GM19043 (cell line): ENCODE results near the gene ROBO3.

Experiments used
- ATAC-seq: cut with Tn5 transposase; IDR thresholded peaks from one replicate; pipeline ENCODE4 v1.9.1; 2021; ENCODE audit warnings: low read depth; ENCODE audit not compliant: unreplicated experiment

ROBO3 gene

DNA sequence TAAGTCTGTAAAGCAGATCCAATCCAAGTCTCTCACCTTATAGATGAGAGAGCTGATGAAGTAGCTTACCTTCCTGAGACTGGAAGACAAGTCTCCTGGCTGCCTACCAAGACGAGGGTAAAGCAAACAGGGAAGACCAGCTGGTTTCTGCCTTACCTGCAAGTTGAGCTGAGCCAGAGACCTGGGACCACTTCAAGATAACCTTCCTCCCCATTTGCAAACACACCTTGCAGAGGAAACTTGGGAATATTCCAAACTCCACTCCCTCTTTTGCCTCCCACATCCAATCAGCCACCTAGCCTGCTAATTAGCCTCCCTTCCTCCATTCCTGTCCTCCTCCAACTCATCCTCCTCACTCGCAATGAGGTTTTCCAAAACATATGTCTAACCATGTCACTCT lies 23.4 kb upstream of the ROBO3 start:
- no peak for ATAC-seq

DNA sequence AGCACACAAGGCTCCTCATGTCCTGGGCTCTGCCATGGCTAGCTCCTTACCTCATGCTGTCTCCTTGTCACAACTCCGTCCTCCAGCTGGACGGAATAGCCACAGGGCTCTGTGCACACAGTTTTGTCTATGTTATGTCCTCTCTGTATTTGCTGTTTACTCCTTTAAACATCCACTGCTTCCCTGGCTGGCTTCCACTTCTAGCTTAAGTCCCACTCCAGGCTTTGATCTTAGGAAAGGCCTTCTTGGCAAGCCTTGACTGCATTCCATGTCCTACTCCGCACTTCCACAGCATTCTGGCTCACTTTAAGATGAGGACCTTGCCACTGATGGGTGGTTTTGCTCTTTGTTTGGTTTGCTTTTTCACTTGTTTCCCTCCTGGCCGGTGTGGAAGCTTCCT lies 22.9 kb upstream of the ROBO3 start:
- no peak for ATAC-seq

DNA sequence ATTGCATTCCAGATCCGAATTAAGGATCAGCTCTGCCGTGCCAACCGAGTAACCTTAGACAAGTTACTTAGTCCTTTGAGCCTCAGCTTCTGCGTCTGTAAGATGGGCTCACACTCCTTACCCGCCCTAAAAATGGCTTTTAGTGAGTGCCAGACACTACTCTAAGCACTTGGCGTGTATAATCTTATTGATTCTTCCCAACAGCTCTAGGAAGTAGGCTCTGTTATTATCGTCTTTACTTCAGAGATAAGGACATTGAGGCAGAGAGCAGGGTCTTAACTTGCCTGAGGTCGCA lies 21.7 kb upstream of the ROBO3 start:
- ATAC-seq = no peak

DNA sequence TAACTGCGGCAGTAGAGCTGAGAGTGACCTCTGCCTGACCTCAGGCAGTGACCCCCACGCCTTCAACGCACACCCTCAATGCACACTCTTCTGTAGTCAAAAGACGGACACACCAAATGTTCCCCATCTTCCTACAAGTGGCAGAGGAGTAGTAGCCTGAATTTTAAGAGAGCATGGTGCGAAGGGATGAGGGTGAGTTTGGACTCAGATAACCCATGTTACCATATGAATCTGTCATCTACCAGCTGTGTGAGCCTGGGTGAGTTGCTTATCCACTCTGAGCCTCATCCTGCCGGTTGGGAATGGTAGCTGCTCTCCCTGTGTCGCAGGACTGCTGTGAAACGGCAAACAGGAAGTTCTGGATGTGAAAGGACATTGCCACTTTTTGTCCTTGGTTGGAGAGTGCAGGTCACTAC lies 20.6 kb upstream of the ROBO3 start:
- ATAC-seq = no peak

DNA sequence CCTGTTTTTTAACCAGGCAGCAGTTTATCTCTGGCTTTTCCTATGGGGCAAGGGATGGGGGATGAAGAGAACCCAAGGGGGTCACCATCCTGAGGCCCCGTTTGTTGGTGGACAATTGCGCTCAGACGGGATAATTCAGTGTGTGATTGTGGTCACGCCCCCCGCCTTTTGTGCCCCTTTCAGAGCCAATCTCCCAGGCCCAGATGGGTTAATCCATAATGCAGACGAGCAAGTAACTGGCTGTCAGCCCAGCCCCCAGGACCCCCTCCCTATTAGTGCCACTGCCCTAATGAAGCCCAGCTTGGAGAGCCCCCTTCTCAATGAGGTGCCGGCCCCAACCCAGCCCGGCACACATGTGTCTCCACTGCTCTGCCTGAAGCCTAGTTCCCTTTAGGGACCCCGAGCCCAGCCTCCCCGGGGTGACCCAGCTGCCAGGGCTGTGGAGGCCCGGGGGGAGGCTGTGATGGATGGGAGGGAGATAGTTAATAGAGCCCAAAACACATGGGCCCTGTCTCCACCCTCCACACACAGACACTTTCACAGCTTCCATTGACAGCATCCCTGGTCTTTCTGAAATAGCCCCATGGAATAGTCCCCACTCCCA lies 19.1 kb upstream of the ROBO3 start:
- no peak for ATAC-seq

DNA sequence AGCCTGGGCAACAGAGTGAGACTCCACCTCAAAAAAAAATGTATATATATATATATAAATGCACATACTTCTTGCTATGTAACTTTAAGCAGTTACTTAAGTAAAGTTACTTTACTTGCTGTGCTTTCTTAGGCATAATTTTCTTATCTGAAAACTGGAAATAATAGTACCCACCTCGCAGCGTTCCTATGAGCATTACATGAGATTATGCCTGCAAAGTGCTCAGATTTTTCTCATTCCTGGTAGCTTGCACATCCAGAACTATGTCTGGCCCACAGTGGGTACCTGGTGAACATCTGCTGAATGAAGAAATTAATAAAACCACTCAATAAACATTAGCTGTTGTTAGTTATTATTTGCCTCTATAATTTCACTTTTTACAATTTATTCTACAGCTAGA lies 6.1 kb upstream of the ROBO3 start:
- no peak for ATAC-seq

DNA sequence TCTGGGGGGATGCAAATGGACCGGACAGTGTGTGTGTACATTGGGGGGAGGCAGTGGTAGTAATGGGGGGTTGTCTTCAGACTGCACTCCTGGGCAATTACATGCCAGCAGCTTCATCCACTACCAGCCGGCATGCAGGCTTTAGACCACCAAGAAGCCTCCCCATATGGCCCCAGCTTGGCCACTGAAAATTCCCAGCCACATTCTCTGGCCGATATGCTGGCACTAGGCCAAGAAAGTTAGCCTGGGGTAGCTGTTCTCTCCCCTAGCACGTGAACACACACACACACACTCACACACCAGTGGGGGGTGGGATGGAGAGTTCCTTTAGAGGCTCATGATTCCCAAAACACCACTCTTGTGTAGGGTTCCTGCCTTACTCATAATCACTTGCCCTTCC lies 3.6 kb upstream of the ROBO3 start:
- ATAC-seq = no peak

DNA sequence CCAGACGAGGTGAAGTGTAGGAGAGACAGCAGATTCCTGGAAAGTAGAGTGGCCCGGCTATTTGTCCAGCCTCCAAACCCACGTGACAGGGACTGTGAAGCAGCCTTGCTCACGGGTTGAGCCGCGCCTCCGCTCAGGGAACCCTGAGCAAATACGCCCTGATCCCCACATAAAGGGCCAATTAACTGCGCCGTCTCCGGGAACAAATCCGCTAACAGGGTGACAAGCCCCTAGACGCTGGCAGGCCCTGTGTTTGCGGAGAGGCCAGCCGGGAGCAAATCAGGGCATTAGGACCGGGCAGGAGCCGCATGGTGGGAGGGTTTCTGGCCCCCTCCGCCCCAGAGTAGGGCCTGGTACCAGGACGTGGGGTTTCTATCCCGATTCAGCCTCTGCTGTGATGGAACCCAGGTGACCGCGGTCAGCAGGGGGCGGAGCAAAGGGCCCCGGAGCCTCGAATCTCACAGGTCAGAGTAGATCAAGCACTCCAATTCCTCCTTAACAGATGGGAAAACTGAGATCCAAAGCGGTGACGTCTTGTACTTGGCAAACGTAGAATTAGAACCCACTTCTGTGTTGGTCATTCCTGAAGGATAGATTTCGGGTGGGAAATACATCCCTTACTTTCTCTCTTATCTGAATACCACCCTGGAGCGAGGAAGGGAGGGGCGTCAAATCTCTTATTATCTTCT lies 2.0 kb upstream of the ROBO3 start:
- ATAC-seq = no peak

DNA sequence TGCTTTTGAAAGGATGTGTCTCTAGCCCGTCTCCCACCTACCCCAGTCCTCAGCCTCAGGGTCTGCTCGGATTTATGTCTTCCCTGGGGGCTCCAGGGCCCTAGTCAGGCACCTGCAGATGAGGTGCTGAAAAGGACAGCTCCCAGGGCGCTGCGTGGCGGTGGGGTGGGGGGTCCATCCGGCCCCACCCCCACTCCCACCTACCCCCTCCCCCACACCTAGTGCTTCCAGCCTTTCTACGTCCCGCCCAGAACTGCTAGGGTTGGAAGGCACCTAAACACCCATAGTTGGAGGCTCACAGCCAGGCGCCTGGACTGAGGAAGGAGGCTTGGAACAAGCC lies 1.4 kb upstream of the ROBO3 start:
- ATAC-seq = no peak

DNA sequence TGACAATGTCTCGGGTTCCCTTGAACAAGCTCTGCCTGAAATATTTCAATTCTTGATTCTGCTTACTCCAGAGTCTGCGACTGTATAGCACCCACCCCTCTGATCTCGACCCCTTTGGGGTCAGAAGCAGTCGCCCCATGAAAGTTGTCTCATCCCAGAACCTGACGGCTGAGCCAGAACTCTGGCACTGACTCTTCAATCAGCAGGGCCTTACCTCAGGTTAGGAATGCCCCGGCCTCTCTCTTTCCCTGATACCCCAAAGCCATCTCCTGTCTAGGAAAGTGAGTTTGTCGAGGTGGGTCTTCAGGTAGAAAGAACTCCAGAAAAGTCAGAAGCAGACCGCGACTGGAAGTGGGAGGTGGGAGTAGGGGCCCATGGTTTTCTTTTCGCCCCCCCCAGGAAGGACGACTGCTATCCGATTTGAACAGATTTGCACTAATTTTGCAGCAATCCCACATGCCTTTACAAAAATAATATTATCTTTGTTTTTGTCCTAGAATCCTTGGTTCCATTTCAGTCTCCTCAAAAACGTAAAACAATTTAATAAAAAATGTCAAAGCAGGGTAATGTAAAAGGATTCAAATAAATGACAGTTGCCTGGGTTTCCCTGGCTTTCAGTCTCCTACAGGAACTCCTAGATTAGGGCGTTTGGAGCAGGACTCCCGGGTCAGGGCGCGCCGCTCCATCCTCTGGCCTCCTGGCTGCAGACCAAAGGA lies 898 bp upstream of the ROBO3 start:
- ATAC-seq = no peak

DNA sequence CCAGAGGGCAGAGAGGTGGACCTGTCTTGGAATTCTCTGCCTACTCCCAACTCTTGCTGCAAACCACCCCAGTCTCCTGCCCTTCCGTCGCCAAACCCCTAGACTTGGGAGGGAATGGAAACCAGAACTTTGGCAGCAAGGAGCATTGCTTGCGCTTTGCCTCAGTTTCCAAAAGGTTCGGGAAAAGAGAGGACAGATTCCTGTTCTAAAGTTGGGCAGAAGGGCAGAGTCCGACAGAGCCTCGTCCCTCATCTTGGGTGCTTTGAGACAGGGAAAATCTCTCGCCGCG lies 396 bp upstream of the ROBO3 start:
- no peak for ATAC-seq

DNA sequence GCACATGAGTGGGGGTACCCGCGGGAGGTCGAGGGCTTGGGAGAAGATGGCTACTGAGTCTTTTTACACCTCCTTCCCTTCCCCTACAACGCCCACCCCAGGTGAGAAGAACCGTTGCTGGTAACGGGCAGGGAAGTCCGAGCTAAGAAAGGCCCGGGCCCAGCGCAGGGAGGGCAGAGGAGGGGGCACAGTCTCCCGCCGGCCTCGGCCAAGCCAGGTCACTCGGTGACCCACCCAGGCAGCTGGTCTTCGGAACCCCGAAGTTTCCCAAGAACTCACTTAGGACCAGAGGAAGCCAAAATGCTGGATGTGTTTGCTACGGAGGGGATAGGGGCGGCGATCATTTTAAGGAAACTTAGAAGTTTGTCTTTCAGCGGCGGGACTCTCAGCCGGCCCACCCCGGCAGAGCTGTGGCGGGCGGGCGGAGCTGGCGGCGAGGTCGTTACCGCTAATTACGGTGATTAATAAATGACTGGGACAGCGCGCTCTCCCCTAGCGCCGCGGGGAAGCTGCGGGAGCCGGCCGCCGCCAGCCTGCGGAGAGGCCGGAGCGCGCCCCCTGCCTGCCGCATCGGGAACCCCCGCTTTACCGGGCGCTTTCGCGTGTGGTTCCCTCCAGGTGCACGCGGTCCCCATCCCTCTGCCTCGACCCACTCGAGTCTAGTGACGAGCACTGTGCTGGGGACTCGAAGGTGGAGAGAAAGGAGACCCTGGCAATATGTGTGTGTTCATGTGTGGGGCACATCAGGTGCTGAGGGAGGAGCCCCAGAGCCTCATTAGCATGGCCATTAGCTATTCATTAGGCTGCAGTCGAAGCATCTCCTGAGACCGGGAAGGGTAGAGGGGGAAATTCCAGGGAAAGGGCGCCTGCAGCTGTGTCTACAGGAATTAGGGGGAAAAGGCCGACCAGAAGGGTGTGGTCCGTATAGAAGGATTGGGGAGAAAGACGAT lies 945 bp downstream of the ROBO3 start:
- no peak for ATAC-seq

DNA sequence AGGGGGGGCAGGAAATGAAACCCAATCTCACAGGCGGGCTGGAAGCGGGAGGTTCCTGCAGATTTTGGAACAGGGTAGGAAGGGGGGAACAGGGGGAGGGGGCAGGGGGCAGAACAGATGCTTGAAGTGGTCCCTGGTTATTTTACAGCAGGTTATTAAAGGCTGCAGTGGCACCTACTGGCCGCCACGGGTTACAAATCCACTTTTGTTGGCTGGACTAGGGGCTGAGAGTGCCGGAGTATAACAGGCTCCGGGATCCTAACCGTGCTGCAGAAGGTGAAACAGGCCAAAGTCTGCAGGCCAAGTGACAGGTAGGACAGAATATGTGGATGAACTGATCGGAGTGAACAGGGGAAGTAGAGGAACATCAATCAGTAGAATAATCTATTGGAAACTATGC lies 2.5 kb downstream of the ROBO3 start:
- no peak for ATAC-seq

DNA sequence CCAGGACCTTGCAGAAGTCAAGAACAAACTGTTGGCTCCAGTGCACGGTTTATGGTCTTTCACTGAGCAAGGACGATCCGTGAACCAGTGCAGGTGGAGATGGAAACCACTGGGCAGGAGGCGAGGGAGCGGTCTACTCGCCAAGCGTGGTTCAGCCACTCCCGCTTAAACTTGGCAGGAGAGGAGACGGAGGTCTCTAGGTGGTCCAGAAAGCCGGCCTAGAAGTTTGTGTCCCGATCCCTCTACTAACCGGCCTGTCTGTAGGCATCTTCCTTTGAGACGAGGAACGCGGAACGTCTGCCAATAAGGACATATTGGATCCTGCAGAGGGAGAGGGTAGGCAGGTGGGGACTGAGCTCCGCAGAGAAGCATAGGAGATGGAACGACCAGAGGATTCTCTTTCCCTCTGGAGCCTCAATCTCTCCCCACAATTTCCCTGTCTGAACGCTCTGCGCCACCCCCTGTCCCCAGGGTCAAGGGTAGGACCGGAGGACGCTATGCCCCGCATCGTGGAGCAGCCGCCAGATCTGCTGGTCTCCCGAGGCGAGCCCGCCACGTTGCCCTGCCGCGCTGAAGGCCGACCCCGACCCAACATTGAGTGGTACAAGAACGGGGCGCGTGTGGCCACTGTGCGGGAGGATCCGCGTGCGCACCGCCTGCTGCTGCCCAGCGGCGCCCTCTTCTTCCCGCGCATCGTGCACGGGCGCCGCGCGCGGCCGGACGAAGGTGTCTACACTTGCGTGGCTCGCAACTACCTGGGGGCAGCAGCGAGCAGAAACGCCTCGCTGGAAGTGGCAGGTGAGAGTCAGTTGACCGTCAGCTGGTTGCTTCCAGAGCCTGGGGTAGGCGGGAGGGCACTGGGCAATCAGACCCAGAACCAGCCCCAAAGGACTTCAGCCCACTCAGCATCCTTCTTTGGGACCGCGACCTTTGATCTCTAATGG lies 3.4 kb downstream of the ROBO3 start:
- ATAC-seq = no peak

DNA sequence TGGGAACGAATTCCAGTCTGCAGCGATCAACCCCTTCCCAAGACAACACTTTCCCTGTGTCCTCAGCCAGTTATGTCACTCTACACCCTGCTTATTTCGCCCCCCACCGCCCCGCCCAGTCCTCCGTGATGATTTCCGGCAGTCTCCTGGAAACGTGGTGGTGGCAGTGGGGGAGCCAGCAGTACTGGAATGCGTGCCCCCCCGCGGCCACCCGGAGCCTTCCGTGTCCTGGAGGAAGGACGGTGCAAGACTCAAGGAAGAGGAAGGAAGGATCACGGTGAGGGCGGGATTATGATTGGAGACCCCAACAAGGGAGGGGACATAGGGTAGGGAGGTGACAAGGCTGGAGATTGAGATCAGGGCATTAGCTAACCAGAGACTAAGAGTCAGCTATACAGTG lies 4.1 kb downstream of the ROBO3 start:
- ATAC-seq = no peak

DNA sequence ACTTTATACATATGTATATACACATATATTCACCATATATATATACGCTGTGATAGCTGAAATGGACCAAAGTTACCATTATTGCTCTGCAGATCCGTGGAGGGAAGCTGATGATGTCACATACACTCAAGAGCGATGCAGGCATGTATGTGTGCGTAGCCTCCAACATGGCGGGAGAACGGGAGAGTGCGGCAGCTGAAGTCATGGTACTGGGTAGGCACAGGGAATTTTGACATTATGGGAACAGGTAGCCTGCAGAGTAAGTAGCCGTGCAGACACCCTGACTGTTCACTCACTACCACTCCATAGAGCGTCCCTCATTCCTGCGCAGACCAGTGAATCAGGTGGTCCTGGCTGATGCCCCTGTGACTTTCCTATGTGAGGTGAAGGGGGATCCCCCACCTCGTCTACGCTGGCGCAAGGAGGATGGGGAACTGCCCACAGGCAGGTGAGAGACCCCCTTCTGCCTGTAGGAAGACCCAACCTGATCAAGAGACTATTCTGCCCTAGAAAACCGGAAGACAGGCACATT lies 4.7 kb downstream of the ROBO3 start:
- no peak for ATAC-seq

DNA sequence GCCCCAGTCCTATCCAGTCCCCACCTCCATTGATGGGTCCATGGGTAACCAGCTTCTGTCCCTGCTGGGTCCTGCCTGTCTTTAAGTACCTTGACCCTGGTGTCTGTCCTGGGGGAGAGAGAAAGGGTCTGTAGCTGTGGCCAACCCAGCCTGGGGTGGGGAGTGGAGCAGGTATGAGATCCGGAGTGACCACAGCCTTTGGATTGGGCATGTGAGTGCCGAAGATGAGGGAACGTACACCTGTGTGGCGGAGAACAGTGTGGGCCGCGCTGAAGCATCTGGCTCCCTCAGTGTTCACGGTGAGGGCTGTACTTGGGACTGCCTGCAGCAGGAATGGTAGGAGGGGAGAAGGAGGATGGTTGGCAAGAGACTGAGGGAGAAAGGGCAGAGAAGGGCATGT lies 5.2 kb downstream of the ROBO3 start:
- no peak for ATAC-seq

DNA sequence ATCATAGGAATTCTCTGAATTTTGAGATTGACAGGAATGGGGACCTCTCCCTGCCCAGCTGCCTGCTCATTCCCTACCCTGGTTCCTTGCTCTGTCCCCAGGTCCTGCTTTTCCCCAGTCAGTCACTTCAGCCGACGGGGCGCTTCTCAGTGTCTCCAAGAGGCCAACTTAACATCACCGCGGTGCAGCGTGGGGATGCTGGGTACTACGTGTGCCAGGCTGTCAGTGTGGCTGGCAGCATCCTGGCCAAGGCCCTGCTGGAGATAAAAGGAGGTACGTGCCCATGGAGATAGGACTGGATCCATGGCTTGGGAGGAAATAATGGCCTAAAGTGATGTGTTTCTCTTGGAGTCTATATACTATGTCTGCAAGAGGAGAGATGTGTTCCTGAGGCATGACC lies 7.0 kb downstream of the ROBO3 start:
- ATAC-seq = no peak

DNA sequence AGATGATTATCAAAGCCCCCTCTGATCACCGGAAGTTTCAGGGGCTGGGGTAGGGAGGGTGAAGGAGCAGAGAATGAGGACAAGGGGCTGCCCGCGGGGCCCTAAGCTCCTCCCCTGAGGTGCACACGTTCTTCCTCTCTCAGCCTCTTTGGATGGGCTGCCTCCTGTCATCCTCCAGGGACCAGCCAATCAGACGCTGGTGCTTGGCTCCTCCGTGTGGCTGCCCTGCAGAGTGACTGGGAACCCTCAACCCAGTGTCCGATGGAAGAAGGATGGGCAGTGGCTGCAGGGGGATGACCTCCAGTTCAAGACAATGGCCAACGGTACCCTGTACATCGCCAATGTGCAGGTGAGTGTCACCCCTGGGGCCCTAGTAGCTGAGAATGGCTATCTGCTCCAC lies 7.5 kb downstream of the ROBO3 start:
- ATAC-seq = no peak

DNA sequence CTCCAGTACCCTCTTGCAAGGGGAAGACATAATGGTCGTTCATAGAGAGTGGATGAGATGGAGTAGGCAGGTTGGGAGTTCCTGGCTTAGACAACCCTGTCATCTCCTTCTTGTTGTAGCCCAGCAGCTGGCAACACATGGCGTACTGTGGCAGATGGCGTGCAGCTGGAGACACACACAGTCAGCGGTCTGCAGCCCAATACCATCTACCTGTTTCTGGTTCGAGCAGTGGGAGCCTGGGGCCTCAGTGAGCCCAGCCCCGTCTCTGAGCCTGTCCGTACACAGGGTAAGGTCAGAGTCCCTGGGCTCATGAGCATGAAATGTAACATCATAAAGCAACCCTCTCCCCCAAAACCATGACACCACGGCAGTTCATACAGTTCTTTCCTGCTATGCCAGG lies 8.7 kb downstream of the ROBO3 start:
- ATAC-seq = no peak
